GM19238 (cell line): ENCODE measurements around the gene FLT3LG.

Experiments used
- DNase-seq: peaks from one replicate; pipeline ENCODE4 v3.0.0; 2011; ENCODE audit warnings: low spot score; ENCODE audit not compliant: insufficient read length

Gene FLT3LG, protein sequence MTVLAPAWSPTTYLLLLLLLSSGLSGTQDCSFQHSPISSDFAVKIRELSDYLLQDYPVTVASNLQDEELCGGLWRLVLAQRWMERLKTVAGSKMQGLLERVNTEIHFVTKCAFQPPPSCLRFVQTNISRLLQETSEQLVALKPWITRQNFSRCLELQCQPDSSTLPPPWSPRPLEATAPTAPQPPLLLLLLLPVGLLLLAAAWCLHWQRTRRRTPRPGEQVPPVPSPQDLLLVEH

DNA sequence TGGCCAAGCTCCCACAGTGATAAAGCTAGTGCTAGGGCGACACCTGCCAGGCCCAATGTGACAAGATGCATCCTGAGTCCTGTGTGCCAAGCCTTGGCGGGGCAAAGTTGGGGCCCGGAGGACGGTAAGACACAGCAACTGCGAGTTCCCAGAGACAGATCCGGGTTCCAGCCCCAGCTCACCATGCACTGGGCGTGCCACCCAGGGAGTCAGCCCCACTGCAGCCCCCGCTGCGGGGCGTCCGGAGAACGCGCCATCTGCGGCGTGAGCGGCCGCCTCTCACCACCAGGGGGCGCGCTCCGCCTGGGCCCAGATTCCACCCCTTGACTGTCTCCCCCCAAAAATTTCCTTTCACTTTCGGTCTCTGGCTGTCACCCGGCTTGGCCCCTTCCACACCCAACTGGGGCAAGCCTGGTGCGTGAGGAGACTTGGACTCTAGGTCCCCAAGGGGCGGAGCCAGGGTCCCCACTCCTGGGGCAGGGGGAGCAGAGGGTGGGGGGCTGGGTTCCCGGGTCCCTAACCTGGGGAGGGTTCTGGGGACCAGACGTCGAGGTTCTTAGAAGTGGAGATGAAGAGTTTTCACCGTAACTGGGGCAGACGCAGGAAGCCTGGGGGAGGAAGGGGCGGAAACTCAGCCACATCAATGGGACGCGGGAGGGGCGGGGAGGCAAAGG, at the start of gene FLT3LG:
TSS of gene FLT3LG (plus strand) at position 348 of the 674 bp plus-strand sequence. CDS start 425 bp downstream, outside the sequence.
- DNase-seq = peak; percentile 97

- DNase-seq = no peak
These were observed 48.8 kb upstream of the FLT3LG start, which contains the start of gene GFY for GRCh38 chr19:49425178-49425577. Gene GFY, plus strand, starts transcription at chr19:49425388. Its CDS starts 1,043 bp downstream, at chr19:49426431.

- DNase-seq = no peak
These were observed 48.0 kb upstream of the FLT3LG start for GRCh38 chr19:49425922-49426592.

- no peak for DNase-seq
These were observed 46.7 kb upstream of the FLT3LG start for GRCh38 chr19:49427339-49427738.

DNA sequence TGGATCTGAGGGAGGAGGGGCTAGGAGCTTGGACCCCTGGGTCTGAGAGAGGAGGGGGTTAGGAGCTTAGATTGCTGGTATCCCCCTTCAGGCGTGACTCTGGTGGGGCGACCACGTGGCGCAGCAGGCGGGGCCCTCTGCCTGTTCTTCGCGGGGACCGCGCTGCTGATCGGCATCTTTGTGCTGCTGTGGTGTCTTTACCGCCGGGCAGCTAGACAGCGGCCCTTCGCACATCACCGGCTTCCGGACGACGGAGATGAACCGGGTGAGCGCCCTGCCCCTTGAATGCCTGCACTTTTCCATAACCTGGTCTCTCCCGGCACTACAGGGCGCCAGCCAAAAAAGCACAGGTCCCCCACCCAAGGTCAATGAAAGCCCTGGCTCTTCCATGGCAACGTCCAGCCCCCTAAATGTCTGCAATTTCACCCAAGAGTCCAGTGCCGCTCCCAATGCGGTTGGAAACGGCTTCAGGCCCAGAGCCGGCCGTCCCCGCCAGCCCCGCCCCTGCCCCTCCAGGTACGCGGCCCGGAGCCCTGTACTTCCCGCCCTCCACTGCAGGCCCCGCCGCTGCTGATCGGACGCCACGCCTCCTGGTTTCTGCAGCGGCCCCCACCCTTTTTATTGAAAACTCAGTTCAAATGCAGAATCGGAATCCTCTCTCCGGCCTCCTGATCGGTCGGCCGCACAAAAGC, 46.0 kb upstream of the FLT3LG start:
- DNase-seq = no peak

GRCh38 chr19:49428547-49429451, 45.2 kb upstream of the FLT3LG start:
- no peak for DNase-seq

DNA sequence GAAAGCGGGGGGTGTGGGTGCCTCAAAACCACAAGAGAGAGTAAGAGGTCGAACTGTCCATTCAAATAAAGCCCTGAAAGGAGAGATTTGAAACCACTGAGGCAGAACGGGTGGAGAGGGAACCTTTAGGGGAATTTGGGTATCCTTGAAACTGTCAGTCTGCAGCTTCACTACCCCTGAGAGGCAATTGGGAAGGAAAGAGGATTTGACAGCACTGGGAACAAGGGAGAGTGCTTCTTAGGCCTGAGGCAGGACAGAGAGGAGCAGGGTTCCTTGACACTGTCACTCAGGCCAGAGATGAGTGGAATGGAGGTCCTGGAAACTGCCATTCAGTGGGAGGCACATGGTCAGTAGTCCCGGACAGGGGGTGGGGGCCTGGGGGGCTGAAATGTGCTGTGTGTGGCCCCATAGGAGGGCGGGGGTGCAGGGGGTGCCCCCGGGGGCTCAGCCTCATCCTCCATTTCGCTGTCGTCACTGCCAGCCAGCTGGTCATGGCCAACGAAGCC, 43.8 kb upstream of the FLT3LG start:
- DNase-seq = no peak

- DNase-seq = no peak
These were observed 43.2 kb upstream of the FLT3LG start for GRCh38 chr19:49430678-49431329.

GRCh38 chr19:49431330-49431749, 42.7 kb upstream of the FLT3LG start:
- DNase-seq = no peak

DNA sequence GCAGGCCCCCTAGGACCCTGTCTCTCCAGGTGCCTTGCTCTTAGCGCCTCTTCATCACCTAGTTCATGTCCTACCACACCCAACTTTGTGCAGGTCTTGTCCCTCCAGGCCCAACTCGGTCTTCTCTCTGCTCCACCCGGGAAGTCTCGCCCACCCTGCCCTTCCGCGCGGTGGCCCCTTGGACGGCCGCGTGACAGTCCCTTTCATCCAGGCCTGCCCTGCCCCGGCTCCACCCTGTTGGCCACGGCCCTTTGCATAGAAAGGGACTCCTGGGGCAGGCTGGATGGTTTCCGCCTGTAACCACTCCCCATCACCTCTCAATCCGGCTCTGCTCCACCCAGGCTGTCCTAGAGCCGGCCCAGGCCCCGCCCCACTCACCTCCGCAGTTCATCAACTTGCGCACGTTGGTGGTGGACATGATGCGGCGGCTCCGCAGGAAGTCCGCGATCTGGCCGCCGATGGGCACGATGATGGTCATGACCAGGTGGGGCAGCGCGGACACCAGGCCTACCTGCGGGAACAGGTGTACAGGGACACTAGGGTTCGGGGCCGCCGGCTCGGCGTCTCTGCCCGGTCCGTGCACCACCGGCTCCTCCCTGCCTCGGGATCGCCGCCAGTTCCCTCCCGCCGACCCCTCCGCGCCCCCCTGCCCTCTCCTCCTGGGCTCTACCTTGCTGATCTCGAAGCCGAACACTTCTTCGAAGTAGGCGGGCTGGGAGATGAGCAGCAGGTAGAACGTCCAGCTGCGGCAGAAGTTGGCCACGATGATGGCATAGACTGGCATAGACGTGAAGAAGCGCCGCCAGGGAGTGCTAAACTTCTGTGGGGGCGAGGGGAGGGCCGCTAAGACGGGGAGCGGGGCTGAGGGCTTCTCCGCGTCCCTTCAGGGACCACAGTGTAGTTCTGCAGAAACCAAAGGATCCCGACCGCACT, 41.6 kb upstream of the FLT3LG start:
- DNase-seq = no peak

DNA sequence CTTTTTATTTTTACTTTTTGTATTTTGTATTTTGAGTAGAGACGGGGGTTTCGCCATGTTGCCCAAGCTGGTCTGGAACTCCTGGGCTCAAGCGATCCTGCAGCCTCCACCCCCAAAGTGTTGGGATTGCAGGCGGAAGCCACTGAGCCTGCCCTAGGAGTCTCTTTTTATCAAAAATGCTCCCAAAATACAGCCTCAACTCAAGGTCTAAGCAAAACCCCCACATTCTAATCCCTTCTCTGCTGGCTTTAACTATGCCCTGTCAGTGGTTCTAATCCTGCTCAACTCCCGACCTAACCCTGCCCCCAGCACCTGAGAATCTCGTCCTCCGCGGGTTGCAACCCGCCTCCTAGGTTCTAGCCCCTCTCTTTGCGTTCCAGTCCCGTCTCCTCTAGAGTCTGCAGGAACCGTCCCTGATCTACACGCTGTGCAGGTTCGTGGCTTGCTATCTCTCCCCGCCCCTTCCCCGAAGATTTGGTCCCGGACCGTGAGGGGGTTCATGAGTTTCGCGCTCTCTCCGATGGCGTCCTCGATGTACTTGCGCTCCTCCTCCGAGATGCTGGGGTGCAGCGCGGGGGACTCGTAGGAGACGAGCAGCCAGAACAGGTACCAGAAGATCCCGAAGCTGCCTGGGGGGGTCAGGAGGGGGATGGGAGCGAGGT, 40.6 kb upstream of the FLT3LG start:
- DNase-seq = no peak

- DNase-seq = no peak
These were observed 39.0 kb upstream of the FLT3LG start for GRCh38 chr19:49434907-49435583.

DNA sequence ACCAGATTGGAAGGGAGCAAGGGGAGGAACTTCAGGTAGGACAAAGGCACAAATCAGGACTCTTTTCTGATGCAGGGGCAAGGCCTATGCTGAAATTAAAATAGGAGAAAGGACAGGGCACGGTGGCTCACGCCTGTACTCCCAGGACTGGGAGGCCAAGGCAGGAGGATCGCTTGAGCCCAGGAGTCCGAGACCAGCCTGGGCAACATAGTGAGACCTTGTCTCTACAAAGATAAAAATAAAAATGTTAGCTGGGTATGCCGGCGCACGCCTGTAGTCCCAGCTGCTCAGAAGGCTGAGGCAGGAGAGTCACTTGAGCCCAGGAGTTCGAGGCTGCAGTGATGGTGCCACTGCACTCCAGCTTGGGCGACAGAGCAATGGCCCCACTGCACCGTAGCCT, 38.3 kb upstream of the FLT3LG start:
- DNase-seq = no peak

GRCh38 chr19:49436381-49437017, 37.5 kb upstream of the FLT3LG start:
- DNase-seq = no peak

DNA sequence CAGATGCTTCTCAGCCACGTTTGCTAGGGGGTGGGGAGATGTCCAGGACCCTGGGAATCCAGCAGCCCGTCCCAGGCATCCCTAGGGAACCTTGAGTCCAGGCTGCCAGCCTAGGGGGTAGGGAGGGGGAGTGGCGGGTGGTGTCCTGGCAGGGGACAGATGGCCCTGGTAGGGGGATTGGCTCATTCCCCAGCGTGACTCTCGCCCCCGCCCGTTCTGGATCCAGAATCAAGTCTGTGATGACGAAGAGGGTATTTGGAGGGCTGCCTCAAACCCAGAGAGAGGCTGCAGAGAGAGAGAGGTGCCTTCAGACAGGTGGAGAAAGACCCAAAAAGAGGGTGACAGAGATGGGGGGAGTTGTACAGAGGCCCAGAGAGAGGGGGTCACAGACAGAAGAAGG, 36.8 kb upstream of the FLT3LG start:
- no peak for DNase-seq

- DNase-seq = no peak
These were observed 35.8 kb upstream of the FLT3LG start for GRCh38 chr19:49438261-49438660.

DNA sequence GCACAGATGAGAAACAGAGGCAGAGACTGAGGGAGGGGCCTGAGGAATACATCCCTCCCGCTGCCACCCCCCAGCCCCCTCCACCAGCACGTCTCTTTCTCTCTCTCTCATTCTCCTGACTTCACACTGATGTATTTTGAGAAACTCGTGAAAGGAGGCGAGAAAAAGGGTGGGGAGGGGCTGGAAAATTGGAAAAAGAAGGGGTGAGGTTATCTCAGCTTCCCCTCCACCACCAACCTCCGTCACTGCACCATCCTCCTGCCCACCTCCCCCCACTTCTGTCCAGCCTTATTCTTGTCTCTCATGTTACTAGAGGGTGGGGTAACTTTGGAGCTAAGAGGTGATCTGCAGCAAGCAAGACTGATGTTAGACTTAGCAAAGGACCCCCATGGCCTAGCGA, 34.2 kb upstream of the FLT3LG start:
- no peak for DNase-seq
